DND-41 (cell line): Measurements from ENCODE around the gene LYVE1.

Experiments
- CTCF ChIP-seq: IDR thresholded peaks from 2 replicates; pipeline ENCODE4 v1.5.1; 2012; ENCODE audit warnings: borderline replicate concordance, low read length, moderate library complexity, mild to moderate bottlenecking; ENCODE audit not compliant: poor library complexity, severe bottlenecking; ENCODE audit errors: extremely low read depth
- EZH2 ChIP-seq: IDR thresholded peaks from 3 replicates; pipeline ENCODE4 v1.6.1; 2012; ENCODE audit warnings: borderline replicate concordance, low read depth, mild to moderate bottlenecking, moderate library complexity, low read length, inconsistent platforms; ENCODE audit not compliant: severe bottlenecking

- TF ChIP-seq CTCF (no peak), EZH2 (no peak)
Observed at GRCh38 chr11:10529279-10529678, 39.2 kb downstream of the LYVE1 start.
